HEK293 (cell line): ENCODE measurements around the gene DGKH.

ENCODE experiments used
- CTCF ChIA-PET: fragments of 350-600 bp; formaldehyde crosslinking; extraction: SDS; loops from one replicate; lab custom pipeline; 2021; ENCODE audit warnings: antibody characterized with exemption; lab: Yijun Ruan, JAX
- POLR2A ChIA-PET: fragments of 300-600 bp; formaldehyde crosslinking; extraction: SDS; loops from one replicate; lab custom pipeline; 2020; ENCODE audit warnings: antibody characterized with exemption, inconsistent platforms; lab: Yijun Ruan, JAX
- H3K27ac ChIP-seq: fragments of 200-500 bp; sonication (Bioruptor generic); 2 replicates; pipeline ENCODE4 v1.5.1; 2014; ENCODE audit warnings: low read depth, low read length, control low read depth, inconsistent platforms; ENCODE audit errors: extremely low read depth
- H3K36me3 ChIP-seq, 2 experiments: fragments of 200-500 bp in 1 of 2; sonication (Bioruptor generic) in 1 of 2; 1 replicate in 1 of 2; 2 replicates in 1 of 2; pipeline ENCODE4 v1.5.1; 2014 to 2017; ENCODE audit warnings: inconsistent platforms in 2 of 2, low read length in 2 of 2; ENCODE audit not compliant: control insufficient read depth in 2 of 2, insufficient read depth in 1 of 2
- H3K4me1 ChIP-seq: fragments of 200-500 bp; sonication (Bioruptor generic); 2 replicates; pipeline ENCODE4 v1.5.1; 2014; ENCODE audit warnings: mild to moderate bottlenecking, low read length, inconsistent platforms; ENCODE audit not compliant: control insufficient read depth, insufficient read depth
- H3K4me3 ChIP-seq: 2 replicates; pipeline ENCODE4 v1.5.1; 2011; ENCODE audit warnings: low read depth, mild to moderate bottlenecking, control low read depth, low read length, moderate library complexity
- H3K9me3 ChIP-seq: fragments of 200-500 bp; sonication (Bioruptor generic); 2 replicates; pipeline ENCODE4 v1.5.1; 2014; ENCODE audit warnings: low read depth, low read length, inconsistent platforms; ENCODE audit not compliant: control insufficient read depth, insufficient read depth
- AEBP2 ChIP-seq: fragments of 450-650 bp; formaldehyde crosslinking; IDR thresholded peaks from 2 replicates; pipeline ENCODE4 v1.5.1; 2016; ENCODE audit warnings: missing biosample characterization, missing genetic modification characterization, borderline replicate concordance
- HOXD13 ChIP-seq: sonication (generic); formaldehyde crosslinking; IDR thresholded peaks from 2 replicates; pipeline ENCODE4 v1.8.0; 2022; ENCODE audit warnings: missing genetic modification reagents, borderline replicate concordance
- MEIS1 ChIP-seq: sonication (generic); formaldehyde crosslinking; IDR thresholded peaks from 2 replicates; pipeline ENCODE4 v1.8.1; 2022; ENCODE audit warnings: missing genetic modification reagents, mild to moderate bottlenecking, borderline replicate concordance
- MZF1 ChIP-seq: fragments of 450-650 bp; formaldehyde crosslinking; IDR thresholded peaks from 2 replicates; pipeline ENCODE4 v1.5.1; 2017; ENCODE audit warnings: missing biosample characterization, missing genetic modification characterization, borderline replicate concordance
- OSR2 ChIP-seq: fragments of 450-650 bp; formaldehyde crosslinking; IDR thresholded peaks from 2 replicates; pipeline ENCODE4 v1.5.1; 2016; ENCODE audit warnings: missing biosample characterization, missing genetic modification characterization
- SALL2 ChIP-seq: fragments of 450-650 bp; formaldehyde crosslinking; IDR thresholded peaks from 2 replicates; pipeline ENCODE4 v1.5.0; 2017; ENCODE audit warnings: missing biosample characterization, mild to moderate bottlenecking, missing genetic modification characterization, borderline replicate concordance
- TRIM28 ChIP-seq: IDR thresholded peaks from 2 replicates; pipeline ENCODE4 v1.6.1; 2011; ENCODE audit warnings: low read length, control low read depth, borderline replicate concordance
- TSHZ1 ChIP-seq: fragments of 450-650 bp; formaldehyde crosslinking; IDR thresholded peaks from 2 replicates; pipeline ENCODE4 v1.5.1; 2016; ENCODE audit warnings: missing biosample characterization, missing genetic modification characterization, borderline replicate concordance
- ZBTB10 ChIP-seq: fragments of 450-650 bp; formaldehyde crosslinking; IDR thresholded peaks from 2 replicates; pipeline ENCODE4 v1.5.1; 2016; ENCODE audit warnings: missing biosample characterization, missing genetic modification characterization
- ZNF121 ChIP-seq: fragments of 450-650 bp; formaldehyde crosslinking; IDR thresholded peaks from 2 replicates; pipeline ENCODE4 v1.5.1; 2016; ENCODE audit warnings: missing biosample characterization, missing genetic modification characterization
- ZNF140 ChIP-seq: fragments of 450-650 bp; formaldehyde crosslinking; IDR thresholded peaks from 2 replicates; pipeline ENCODE4 v1.5.1; 2016; ENCODE audit warnings: missing biosample characterization, missing genetic modification characterization
- ZNF175 ChIP-seq: fragments of 450-650 bp; formaldehyde crosslinking; IDR thresholded peaks from 2 replicates; pipeline ENCODE4 v1.5.1; 2016; ENCODE audit warnings: missing biosample characterization, missing genetic modification characterization
- ZNF18 ChIP-seq: fragments of 450-650 bp; formaldehyde crosslinking; IDR thresholded peaks from 2 replicates; pipeline ENCODE4 v1.5.1; 2016; ENCODE audit warnings: missing biosample characterization, missing genetic modification characterization
- ZNF19 ChIP-seq: fragments of 450-650 bp; formaldehyde crosslinking; IDR thresholded peaks from 2 replicates; pipeline ENCODE4; 2016; ENCODE audit warnings: missing biosample characterization, missing genetic modification characterization, low read depth
- ZNF2 ChIP-seq: fragments of 450-650 bp; formaldehyde crosslinking; IDR thresholded peaks from 2 replicates; pipeline ENCODE4 v1.5.1; 2016; ENCODE audit warnings: missing biosample characterization, missing genetic modification characterization
- ZNF211 ChIP-seq: fragments of 450-650 bp; formaldehyde crosslinking; IDR thresholded peaks from 2 replicates; pipeline ENCODE4 v1.5.1; 2016; ENCODE audit warnings: low read depth, missing biosample characterization, missing genetic modification characterization
- ZNF335 ChIP-seq: fragments of 450-650 bp; formaldehyde crosslinking; conservative IDR thresholded peaks from 2 replicates; pipeline ENCODE4 v1.5.1; 2016; ENCODE audit warnings: missing biosample characterization, missing genetic modification characterization
- ZNF341 ChIP-seq: fragments of 450-650 bp; formaldehyde crosslinking; IDR thresholded peaks from 2 replicates; pipeline ENCODE4; 2016; ENCODE audit warnings: low read depth, missing biosample characterization, missing genetic modification characterization
- ZNF354C ChIP-seq: fragments of 450-650 bp; formaldehyde crosslinking; IDR thresholded peaks from 2 replicates; pipeline ENCODE4 v1.5.1; 2016; ENCODE audit warnings: missing biosample characterization, missing genetic modification characterization, low read depth, borderline replicate concordance
- ZNF391 ChIP-seq: fragments of 450-650 bp; formaldehyde crosslinking; IDR thresholded peaks from 2 replicates; pipeline ENCODE4 v1.5.1; 2016; ENCODE audit warnings: low read depth, missing biosample characterization, missing genetic modification characterization, borderline replicate concordance
- ZNF404 ChIP-seq: fragments of 450-650 bp; formaldehyde crosslinking; IDR thresholded peaks from 2 replicates; pipeline ENCODE4 v1.5.1; 2017; ENCODE audit warnings: missing biosample characterization, missing genetic modification characterization
- ZNF501 ChIP-seq: fragments of 450-650 bp; formaldehyde crosslinking; IDR thresholded peaks from 2 replicates; pipeline ENCODE4 v1.5.1; 2016; ENCODE audit warnings: missing biosample characterization, missing genetic modification characterization
- ZNF513 ChIP-seq: fragments of 450-650 bp; IDR thresholded peaks from 2 replicates; pipeline ENCODE4 v1.5.1; 2018; ENCODE audit warnings: missing biosample characterization, missing genetic modification characterization
- ZNF529 ChIP-seq: fragments of 450-650 bp; formaldehyde crosslinking; IDR thresholded peaks from 2 replicates; pipeline ENCODE4 v1.5.1; 2017; ENCODE audit warnings: missing genetic modification characterization, missing biosample characterization; ENCODE audit not compliant: insufficient replicate concordance
- ZNF621 ChIP-seq: fragments of 450-650 bp; formaldehyde crosslinking; IDR thresholded peaks from 2 replicates; pipeline ENCODE4 v1.5.1; 2017; ENCODE audit warnings: missing biosample characterization, missing genetic modification characterization
- ZNF639 ChIP-seq: fragments of 450-650 bp; formaldehyde crosslinking; IDR thresholded peaks from 2 replicates; pipeline ENCODE4 v1.5.1; 2016; ENCODE audit warnings: missing biosample characterization, missing genetic modification characterization
- ZNF707 ChIP-seq: fragments of 450-650 bp; formaldehyde crosslinking; IDR thresholded peaks from 2 replicates; pipeline ENCODE4 v1.5.1; 2016; ENCODE audit warnings: missing biosample characterization, missing genetic modification characterization
- ZXDB ChIP-seq: fragments of 450-650 bp; formaldehyde crosslinking; IDR thresholded peaks from 2 replicates; pipeline ENCODE4 v1.5.1; 2016; ENCODE audit warnings: missing biosample characterization, missing genetic modification characterization

Gene DGKH

GRCh38 chr13:42049454-42049813 is 986 bp downstream of the DGKH start:
- Histone ChIP-seq H3K9me3 (no peaks in the 10 kb centered on the region), H3K27ac (peak overlapping the region; percentile 81), H3K36me3 (no peaks in the 10 kb centered on the region), H3K4me3 (peak overlapping the region; percentile 52), H3K4me1 (peaks cover 9% of the 10 kb centered on the region)
- POLR2A ChIA-PET = no interaction called here
- CTCF ChIA-PET = no interaction called here
- no peak for TF ChIP-seq SALL2 (tag by site-specific recombination)
- TF ChIP-seq ZXDB (tag by site-specific recombination) = no peak
- TF ChIP-seq ZNF391 (tag by site-specific recombination) = no peak
- no peak for TF ChIP-seq AEBP2
- TF ChIP-seq ZNF404 = no peak
- no peak for TF ChIP-seq MEIS1 (CRISPR knock-in tag)
- TF ChIP-seq ZNF501 (tag by site-specific recombination) = no peak
- TF ChIP-seq HOXD13 (CRISPR knock-in tag) = no peak
- no peak for TF ChIP-seq TRIM28
- no peak for TF ChIP-seq ZNF707 (tag by site-specific recombination)
- peak; percentile 61 for TF ChIP-seq ZNF2 (tag by site-specific recombination)
- 0 out of 2 replicates have a peak, but pooled peaks have one; percentile 14 for TF ChIP-seq ZNF335
- TF ChIP-seq ZNF211 (tag by site-specific recombination) = no peak
- TF ChIP-seq ZNF175 (tag by site-specific recombination) = no peak
- TF ChIP-seq ZNF341 (tag by site-specific recombination) = no peak
- TF ChIP-seq ZNF513 (tag by site-specific recombination) = no peak
- TF ChIP-seq OSR2 (tag by site-specific recombination) = no peak
- TF ChIP-seq ZNF140 (tag by site-specific recombination) = no peak
- no peak for TF ChIP-seq MZF1 (tag by site-specific recombination)
- TF ChIP-seq ZNF621 (tag by site-specific recombination) = no peak
- TF ChIP-seq ZNF354C (tag by site-specific recombination) = no peak
- TF ChIP-seq ZBTB10 (tag by site-specific recombination) = no peak
- TF ChIP-seq ZNF639 = no peak
- TF ChIP-seq ZNF121 (tag by site-specific recombination) = no peak
- no peak for TF ChIP-seq TSHZ1 (tag by site-specific recombination)
- no peak for TF ChIP-seq ZNF529 (tag by site-specific recombination)
- TF ChIP-seq ZNF19 (tag by site-specific recombination) = no peak
- TF ChIP-seq ZNF18 (tag by site-specific recombination) = peak; percentile 41; the same call in 1 of the 2 replicates
